Renal pelvis (tissue), 3 donors: ENCODE data around the gene MEGF10. TPM values are rescaled to one million over a fixed set of nuclear protein-coding genes. Genes with fewer than 3 reads are reported as not detected.

Experiments
- polyA plus RNA-seq, 3 donors: library from polyadenylated mRNA; unstranded; fragments of 120-200 nt; gene quantifications; one replicate each; pipeline ENCODE4 v1.2.1, GENCODE V29; 2013; ENCODE audit not compliant: insufficient read length in 3 of 3

MEGF10 gene
- polyA plus RNA-seq, 3 donors: 0.70 to 0.99 (median 0.83) TPM

Other genes with a start within 250 kb of the MEGF10 start
- 10 to 100 TPM in 2 of 3 donors, 1 to 10 TPM in 1; 9.8 to 21.1 (median 15.5) TPM for gene C5orf63, start 217.3 kb upstream of the MEGF10 start, polyA plus RNA-seq
- 10 to 100 TPM; 79.5 to 86.6 (median 83.9) TPM for gene PRRC1, start 226.8 kb downstream of the MEGF10 start, polyA plus RNA-seq